Measurements from ENCODE around the gene RBM38.

DNA sequence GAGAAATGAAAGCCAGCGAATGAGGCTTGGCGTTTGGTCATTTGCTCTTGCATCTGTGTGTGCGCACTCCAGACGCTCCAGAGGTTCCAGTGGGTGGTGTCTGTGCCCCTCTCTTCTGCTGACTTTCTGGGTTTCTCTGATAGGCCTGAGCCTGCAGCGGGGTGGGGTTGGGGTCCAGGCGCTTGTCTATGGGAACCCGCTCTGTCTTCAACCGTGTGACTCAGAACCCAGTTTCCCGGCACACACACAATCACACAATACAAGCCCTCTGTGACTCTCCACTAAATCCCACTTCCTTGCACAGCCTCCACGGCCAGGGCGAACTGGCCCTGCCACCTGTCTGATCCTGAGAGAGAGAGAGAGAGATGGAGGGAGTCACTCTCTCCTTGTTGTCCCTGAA, 24.6 kb downstream of the RBM38 start:
- TF ChIP-seq, protein P1, sequence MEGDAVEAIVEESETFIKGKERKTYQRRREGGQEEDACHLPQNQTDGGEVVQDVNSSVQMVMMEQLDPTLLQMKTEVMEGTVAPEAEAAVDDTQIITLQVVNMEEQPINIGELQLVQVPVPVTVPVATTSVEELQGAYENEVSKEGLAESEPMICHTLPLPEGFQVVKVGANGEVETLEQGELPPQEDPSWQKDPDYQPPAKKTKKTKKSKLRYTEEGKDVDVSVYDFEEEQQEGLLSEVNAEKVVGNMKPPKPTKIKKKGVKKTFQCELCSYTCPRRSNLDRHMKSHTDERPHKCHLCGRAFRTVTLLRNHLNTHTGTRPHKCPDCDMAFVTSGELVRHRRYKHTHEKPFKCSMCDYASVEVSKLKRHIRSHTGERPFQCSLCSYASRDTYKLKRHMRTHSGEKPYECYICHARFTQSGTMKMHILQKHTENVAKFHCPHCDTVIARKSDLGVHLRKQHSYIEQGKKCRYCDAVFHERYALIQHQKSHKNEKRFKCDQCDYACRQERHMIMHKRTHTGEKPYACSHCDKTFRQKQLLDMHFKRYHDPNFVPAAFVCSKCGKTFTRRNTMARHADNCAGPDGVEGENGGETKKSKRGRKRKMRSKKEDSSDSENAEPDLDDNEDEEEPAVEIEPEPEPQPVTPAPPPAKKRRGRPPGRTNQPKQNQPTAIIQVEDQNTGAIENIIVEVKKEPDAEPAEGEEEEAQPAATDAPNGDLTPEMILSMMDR (conservative IDR thresholded peaks at IDR 0.05; ENCODE audit: low read depth, low read length): no peak
- no peak for TF ChIP-seq EZH2 (IDR thresholded peaks at IDR 0.05; ENCODE audit: low read length, unreplicated experiment)
- no peak for TF ChIP-seq EZH2phosphoT487 (IDR thresholded peaks at IDR 0.05; ENCODE audit: borderline replicate concordance, low read length)

Data from PC-3 (cell line).